GM21825 (cell line): ENCODE measurements around the gene RAP1GAP2.

Experiments
- ATAC-seq: cut with Tn5 transposase; IDR thresholded peaks from one replicate; pipeline ENCODE4 v1.9.1; 2021; ENCODE audit warnings: mild to moderate bottlenecking, moderate library complexity; ENCODE audit not compliant: unreplicated experiment

RAP1GAP2 gene

DNA sequence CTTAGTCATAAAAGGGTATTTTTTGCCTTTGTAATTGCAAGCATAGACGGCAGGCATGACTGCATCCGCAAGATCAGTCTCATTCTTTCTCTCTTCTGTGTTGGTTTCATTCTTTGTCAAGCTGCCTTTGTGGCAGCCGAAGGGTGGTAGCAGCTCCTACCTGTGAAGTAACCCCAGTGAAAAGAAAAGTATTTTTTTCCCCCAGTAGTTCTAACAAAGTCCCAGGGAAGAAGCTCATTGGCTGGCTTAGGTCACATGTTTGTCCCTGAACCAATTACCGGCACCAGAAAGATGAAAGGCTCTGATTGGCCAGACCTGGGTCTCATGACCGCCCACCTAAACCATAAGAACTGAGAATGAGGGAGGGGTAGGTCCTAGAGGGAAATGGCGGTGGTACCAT, 110.7 kb downstream of the RAP1GAP2 start:
- no peak for ATAC-seq

DNA sequence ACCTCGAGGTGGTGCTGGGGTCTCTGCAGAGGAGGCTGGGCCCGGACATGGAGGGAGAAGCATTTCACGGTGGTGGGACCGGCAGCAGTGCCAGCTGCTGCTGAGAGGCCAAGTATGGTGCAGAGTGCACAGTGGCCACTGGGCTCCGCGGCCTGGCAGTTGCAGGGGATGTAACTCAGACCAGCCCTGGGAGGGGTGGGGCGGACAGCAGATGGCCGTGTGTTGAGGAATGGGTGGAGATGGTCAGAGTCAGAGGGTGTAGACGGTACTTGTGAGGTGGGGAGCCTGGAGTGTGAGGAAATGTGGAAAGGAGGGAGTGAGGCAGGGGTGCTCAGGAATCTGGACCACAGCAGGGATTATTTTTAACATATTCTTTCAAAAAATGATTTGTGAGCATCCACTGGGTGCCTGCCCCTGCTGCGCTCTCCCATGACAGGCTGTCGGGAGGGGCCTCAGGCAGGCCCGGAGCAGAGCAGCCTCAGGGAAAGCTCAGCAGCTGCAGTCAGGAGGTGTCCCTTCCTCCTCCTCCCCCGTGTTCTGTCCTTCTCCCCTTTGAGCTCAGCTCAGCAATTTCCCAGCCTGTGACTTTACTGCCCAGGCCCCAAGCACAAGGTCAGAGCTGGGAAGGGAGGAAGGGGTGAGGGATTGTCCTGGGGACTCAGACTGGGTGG, 113.1 kb downstream of the RAP1GAP2 start:
- ATAC-seq, result no peak

DNA sequence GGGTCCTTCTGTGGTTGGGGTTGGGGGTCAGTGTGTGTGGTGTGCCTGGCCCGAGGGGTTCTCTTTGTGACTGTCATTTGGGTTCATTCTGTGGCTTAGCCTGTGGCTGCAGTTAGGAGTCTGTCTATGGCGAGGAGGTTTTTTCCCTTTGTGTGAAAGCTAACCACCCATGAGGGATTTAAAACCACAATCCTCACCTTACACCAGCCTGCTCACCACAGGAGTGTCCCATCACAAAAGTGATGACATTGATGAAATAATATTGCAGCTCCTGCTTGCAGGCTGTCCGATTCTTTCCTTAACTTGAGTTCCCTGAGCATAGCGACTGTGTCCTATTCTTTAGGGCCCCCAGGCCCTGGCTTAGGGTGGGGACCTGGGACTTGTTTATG, 113.6 kb downstream of the RAP1GAP2 start:
- no peak for ATAC-seq

DNA sequence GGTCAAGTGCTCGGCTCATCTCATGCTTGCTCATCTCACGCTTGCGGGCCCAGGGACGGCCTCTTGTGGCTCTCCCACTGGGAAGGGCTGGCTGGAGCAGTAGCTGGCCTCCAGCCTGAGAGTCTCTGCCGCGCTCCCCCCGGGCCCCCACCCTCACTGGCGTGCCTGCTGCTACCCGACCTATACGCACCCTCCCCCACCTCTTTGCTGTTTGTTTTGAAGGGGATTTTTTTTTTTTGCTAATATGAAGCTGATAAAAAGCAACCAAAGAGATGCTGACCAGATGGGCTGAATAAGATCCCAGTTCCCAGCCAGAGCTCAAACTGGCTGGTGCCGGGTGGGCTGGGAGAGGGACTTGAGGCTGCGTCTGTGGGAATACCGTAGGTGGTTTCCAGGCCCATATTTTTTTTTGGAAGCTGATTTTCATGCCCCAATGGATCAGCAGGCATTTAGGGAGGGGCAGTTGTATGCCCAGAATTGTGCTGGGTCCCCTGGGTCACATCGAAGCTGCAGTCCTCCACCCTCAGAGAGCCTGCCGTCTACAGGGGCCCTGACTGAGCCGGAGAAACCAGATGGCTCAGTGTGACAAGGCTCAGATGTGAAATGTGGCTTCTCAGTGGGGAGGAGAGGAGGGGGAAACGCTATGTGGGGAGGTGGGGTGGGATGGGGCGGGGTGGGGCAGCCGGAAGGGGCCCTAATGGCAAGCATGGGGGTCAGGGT, 115.0 kb downstream of the RAP1GAP2 start:
- no peak for ATAC-seq

DNA sequence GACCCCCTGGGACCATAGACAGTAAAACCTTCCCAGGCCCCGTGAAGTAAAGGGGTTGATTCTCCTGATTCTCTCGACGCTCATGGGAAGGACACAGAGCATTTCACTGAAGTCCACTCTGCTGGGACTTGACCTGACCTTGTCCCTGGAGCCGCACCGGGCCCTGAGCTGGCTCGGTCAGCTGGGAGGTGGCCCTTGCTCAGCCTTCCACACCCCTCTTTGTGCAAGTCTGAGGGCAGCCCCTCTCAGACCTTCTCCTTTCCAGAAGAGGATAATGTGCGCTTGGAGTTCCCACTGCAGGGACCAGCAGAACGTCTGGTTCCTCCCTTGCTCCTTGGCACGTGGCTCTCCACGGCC, 115.5 kb downstream of the RAP1GAP2 start:
- no peak for ATAC-seq

DNA sequence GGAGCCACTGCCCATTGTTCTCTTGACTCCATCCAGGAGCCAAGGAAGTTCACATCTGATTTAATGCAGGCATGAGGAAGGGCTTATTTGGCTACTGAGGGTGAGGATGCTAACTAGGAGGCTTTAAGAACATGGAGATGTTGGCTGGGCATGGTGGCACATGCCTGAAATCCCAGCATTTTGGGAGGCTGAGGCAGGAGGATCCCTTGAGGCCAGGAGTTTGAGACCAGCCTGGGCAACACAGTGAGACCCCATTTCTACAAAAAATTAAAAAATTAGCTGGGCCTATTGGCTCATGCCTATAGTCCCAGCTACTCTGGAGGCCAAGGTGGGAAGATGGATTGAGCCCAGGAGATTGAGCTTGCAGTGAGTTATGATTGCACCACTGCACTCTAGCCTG, 116.5 kb downstream of the RAP1GAP2 start:
- ATAC-seq, result no peak

DNA sequence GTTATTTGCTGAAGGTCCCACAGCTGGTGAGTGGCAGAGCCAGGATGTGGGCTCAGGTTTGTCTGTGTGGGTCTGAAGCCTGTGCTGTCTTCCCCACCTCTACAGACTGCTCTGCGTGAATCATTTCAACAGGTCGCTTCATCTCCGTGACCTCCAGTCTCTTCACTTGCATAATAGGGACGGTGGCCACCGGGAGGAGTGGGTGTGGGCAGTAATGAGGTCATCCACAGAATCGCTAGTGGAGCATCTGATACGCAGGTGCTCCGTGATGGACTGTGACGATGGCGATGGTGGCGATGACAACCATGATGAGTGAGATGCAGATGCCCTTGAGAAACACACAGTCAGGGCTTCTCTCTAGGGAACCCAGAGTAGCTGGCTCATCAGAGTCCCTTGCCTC, 120.2 kb downstream of the RAP1GAP2 start:
- no peak for ATAC-seq

DNA sequence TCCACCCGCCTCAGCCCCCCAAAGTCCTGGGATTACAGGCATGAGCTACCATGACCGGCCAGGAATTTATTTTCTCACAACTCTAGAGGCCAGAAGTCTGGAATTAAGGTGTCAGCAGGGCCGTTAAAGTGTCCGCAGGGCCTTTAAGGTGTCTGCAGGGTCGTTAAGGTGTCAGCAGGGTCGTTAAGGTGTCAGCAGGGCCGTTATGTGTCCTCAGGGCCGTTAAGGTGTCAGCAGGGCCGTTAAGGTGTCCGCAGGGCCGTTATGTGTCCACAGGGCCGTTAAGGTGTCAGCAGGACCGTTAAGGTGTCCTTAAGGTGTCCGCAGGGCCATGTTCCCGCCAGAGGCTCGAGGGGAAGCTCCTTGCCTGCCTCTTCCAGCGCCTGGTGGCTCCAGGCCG, 125.2 kb downstream of the RAP1GAP2 start:
- ATAC-seq, result no peak

DNA sequence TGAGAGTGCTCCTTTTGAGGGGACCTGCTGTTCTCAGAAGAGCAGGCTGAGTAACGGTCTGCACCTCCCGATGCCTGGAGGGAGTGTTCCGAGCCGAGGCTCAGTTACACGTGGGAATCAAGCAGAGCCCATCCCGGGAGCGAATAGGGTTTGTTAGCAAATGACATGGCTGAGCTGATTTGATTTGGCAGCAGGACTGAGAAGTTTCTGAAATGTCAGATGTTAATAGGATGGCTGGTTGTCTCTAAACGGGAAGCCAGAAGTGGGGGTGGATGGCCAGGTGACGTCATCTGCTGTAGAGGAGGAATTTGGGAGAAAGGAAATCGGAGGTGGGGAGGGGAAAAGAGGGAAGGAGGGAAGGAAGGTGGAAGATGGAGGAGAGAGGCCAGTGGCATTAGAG, 128.0 kb downstream of the RAP1GAP2 start:
- no peak for ATAC-seq

DNA sequence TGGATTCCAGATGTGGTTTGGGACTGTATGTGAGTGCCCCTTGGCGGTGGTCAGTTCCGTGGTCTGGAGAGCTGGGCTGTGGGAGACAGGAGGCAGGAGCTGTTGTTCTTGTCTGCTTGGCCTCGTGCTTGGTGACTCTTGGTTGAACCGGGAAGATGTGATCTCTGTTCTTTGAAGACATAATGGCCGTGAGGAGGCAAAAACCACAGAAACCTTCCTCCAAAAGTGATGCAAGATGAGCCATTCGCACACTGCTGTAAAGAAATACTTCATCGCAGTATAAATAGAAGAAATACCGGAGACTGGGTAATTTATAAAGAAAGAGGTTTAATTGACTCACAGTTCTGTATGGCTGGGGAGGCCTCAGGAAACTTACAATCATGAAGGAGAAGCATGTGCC, 128.8 kb downstream of the RAP1GAP2 start:
- no peak for ATAC-seq

DNA sequence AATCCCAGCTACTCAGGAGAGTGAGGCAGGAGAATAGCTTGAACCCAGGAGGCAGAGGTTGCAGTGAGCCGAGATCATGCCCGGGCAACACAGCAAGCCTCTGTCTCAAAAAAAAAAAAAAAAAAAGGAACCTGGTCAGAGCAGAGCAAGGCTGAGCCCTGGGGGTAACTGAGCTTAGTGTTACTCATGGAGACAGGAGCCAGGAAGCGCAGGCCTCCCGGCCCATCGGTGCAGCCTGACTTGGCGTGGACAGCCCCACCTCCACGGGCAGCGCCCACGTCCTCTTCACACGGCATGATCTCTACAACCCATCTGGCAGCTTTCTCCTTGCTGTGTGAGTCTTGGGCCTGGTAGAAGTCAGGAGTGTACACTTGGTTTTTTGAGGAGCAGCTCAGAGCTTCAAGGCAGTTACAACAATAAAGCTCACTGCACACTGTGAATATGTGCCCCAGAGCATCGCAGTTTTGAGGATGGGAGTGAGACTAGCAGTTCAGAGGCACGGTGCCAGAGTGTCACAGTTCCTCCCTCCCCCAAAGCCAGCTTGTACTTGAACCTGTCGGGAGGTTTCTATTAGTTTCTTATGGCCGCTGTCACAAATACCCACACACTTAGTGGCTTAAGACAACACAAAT, 129.9 kb downstream of the RAP1GAP2 start:
- ATAC-seq, result no peak

DNA sequence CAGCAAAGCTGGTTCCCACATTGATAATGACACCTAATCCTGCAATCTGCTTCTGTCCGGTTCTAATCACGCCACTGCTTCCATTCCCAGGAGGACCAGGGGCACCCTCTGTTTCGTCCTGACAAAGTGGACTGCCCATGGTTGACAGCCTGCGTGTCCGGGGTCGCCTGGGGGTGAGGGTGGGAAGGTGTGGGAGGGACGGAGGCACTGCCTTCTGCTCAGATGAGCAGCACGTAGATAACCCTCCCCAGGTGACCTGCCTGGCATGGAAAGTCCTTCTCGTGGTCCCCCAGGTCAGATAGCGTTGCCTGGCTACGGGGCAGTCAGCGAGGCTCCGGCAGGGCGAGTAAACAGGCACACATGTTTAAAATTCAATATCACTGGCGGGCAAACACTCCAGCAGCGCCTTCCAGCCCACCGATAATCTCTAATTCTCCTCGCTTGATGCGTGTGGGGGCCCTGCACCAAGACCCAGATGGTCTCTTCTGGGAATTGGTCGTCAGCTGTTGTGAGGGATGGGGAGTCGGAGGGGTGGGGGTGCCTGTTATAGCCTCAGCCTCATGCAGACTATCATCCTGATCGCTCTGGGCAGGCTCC, 132.2 kb downstream of the RAP1GAP2 start:
- ATAC-seq, result no peak

DNA sequence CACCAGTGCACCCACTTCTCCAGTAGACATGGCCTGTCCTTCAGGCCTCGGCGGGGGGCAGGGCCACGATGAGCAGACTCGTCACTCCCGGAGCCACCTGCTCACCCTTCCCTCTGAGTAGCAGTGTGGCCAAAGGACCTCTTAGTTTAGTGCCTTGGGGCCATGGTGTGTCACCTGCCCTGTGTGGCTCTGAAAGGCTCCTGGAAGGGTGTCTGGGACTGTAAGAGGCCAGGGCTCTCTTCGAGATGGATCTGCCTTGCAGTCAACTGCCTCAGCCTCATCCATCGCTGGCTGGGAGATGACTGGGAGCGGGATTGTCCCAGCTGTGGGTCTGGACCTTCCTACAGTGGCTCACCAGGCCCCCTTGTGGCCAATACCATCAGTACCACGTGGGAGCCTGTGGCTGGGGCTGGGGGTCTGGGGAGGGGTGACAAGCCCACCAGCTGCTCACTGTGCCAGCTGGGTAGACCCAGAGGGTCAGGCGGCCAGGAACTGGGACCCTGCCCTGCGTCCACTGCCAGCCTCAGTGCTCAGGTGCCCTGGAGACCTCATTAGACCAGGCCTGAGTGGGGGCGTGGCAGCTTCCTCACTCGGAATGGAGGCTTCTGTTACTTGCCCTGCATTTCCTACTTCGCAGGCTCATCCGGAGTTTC, 133.8 kb downstream of the RAP1GAP2 start:
- no peak for ATAC-seq

DNA sequence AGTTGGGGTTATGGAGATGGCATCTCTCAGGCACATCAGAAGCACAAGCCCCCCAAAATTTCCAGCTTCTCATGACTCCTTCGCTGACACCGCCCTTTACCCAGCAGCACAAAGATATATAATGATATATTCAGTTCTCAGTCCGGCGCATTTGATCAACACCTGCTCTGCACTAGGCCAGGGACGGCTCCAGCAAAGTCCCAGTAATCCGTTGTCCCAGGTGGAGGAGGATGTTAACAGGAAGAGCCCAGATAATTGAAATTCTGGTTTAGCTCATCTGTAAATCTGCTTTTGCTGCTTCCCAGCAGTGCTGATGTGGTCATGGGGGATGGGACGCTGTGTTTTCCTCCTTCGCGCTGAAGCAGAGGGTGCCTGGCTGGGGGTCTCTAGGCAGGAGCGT, 135.6 kb downstream of the RAP1GAP2 start:
- ATAC-seq, result no peak

DNA sequence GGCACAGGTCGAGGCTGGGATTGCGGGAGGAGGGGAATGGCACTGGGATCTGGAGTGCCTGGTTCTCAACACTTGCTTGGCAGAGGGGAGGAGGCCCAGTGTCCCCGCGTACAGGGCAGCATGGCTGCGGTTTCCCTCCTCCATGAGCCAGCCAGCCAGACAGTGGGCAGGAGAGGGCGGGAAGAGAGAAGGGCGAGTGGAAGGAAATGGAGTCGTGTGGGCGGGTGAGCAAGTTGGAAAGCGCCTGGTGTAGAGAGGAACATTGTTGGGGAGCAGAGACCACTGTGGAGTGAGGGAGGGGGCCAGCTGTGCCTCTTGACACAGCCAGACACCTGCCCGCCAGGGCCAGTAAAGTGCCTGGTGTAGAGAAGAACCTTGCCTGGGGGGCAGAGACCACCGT, 136.7 kb downstream of the RAP1GAP2 start:
- ATAC-seq, result no peak

DNA sequence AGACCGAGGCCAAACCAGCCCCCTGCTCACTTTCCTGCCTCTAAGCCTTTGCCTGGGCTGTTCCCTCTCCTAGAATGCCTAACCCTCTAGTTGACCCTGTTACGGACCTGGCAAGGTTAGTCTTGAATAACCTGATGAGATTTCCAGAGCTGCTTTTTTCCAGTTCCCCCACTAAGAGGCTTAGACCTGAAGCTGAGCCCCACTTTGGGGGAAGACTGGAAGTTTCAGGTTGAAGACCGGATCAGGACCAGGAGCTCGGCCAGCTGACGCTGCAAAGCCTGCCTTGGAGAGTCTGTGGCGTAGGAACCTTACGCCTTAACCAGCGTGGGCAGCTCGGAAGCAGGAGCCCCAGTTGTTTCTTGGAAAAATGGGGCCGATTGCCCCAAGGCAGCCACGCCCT, 137.4 kb downstream of the RAP1GAP2 start:
- no peak for ATAC-seq

DNA sequence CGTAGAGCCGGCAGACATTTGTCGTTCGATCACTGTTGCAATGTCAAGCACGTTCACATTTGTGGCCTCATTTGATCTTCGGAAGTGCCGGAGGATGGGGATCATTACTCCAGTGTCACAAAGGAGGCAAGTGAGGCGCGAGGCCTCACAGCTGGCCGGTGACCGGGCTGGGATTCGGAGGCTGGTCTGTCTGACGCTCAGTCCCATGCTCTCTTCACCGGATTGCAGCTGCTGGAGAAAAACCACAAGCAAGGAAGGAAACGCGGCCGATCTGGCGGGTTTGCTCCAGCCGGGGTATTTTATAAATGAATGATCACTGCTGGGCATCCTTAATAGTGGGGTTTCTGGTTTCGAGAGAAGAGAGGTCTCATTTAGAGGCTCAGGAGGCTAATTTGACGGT, 139.4 kb downstream of the RAP1GAP2 start:
- ATAC-seq, result no peak

DNA sequence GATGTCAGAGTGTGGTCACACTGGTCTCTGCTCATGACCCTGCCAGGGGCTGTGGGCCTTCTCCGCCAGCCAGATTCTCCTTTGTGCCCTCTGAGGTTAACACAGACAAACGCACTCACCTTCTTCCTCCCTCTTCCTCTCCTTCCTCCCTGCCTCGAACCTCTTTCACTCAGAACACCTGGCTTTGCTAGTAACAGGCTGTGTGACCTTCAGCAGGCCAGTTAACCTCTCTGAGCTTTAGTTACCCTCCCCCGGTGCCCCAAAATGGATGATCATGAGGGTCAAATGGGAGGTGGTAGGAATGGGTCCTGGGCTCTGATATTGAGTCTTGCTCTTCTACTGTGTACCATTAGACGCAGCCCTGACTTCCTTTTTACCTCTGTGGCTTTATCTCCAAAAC, 140.1 kb downstream of the RAP1GAP2 start:
- ATAC-seq, result no peak

DNA sequence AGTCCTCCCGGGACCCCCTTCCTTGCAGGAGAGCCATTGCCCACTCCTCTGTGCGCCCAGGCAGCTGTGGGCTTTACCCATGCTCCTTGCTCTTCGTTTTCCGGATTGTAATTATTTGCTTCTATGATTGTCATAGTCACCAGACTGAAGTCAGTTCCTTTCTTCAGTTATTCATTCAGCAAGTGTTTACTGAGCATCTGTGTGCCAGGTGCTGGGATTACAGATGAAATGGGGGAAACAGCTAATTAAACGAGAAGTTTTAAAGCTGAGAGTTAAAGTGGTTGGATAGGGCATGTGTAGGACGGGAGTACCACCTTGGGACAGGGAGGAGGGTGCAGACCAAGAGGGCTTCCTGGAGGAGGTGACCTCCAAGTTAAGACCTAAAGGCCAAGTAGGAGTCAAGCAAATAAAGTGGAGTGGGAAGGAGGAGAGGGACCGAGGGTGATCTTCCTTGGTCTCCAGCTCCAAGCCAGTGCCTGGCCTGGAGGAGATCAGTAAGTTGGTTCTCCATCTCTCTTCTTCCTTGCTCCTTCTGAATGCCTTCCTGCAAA, 140.6 kb downstream of the RAP1GAP2 start:
- ATAC-seq, result no peak

DNA sequence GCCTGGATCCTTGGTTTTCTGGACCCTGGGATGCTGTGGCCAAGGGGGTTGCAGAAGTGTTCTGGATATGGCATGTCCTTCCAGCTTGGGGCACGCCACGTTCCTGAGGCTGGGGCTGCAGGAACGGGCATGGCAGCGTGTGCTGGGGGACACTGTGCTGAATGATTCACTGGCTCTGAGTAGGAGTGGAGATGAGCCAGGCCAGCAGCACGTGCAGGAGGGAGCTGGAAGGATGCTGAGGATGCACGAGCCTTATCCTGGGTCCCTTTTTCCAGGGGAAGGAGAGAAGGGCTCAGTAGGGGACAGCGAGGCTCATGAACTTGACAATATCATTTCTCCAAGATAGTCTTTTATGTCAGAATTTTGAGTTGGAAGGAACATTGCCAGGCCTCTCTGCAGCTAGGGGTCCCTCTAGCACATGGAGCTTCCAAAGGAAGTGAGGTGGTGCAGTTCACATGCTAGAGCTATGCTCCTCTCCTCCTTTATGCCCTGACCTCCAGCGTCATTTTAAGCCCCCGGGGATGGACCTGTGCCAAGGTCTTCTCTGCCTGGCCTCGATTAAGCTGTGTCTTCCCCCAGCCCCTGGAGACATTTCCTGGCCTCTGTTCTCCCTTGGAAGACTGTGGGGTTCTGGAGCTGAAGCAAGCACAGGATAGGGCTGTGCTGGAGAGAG, 141.2 kb downstream of the RAP1GAP2 start:
- ATAC-seq, result no peak
